Fibroblast of lung (primary cell): ENCODE measurements around the gene DNPEP. TPM values are rescaled to one million over a fixed set of nuclear protein-coding genes. Genes with fewer than 3 reads are reported as not detected.

Source experiments
- DNase-seq, 2 donors: peaks; one replicate each; pipeline versions ENCODE4 v3.0.0 to v3.0.0-alpha.2; 2010; ENCODE audit warnings: low read depth in 2 of 2
- H2AFZ ChIP-seq: 2 replicates; pipeline ENCODE4 v1.5.1; 2012; ENCODE audit warnings: low read length, control low read depth, inconsistent platforms
- H3K27ac ChIP-seq: 2 replicates; pipeline ENCODE4 v1.5.1; 2011; ENCODE audit warnings: low read length, control low read depth; ENCODE audit not compliant: insufficient read depth
- H3K27me3 ChIP-seq: 2 replicates; pipeline ENCODE4 v1.5.1; 2011; ENCODE audit warnings: mild to moderate bottlenecking, low read length; ENCODE audit not compliant: control insufficient read depth, insufficient read depth
- H3K36me3 ChIP-seq: 2 replicates; pipeline ENCODE4 v1.5.1; 2011; ENCODE audit warnings: low read length; ENCODE audit not compliant: control insufficient read depth, insufficient read depth
- H3K4me1 ChIP-seq: 2 replicates; pipeline ENCODE4 v1.5.1; 2011; ENCODE audit warnings: low read length; ENCODE audit not compliant: control insufficient read depth, insufficient read depth; ENCODE audit errors: extremely low read depth
- H3K4me2 ChIP-seq: 2 replicates; pipeline ENCODE4 v1.5.1; 2011; ENCODE audit warnings: low read length, control low read depth; ENCODE audit not compliant: insufficient read depth; ENCODE audit errors: extremely low read depth
- H3K4me3 ChIP-seq, 4 experiments: fragments of 200-600 bp in 1 of 4; sonication (generic) in 1 of 4; replicated peaks in 1 of 4; 2 replicates each; pipeline ENCODE4 v1.5.1; 2011 to 2016; ENCODE audit warnings: low read length in 4 of 4, low read depth in 3 of 4, mild to moderate bottlenecking in 3 of 4, control low read depth in 2 of 4, inconsistent platforms in 1 of 4, mixed read lengths in 1 of 4; ENCODE audit not compliant: insufficient read depth in 1 of 4; ENCODE audit errors: control extremely low read depth in 1 of 4
- H3K79me2 ChIP-seq: 2 replicates; pipeline ENCODE4 v1.5.1; 2012; ENCODE audit warnings: mild to moderate bottlenecking, low read length, inconsistent platforms; ENCODE audit not compliant: control insufficient read depth, insufficient read depth
- H3K9ac ChIP-seq: 2 replicates; pipeline ENCODE4 v1.5.1; 2011; ENCODE audit warnings: mild to moderate bottlenecking, low read length, control low read depth; ENCODE audit not compliant: insufficient read depth
- H3K9me3 ChIP-seq: 2 replicates; pipeline ENCODE4 v1.5.1; 2012; ENCODE audit warnings: low read depth, low read length; ENCODE audit not compliant: control insufficient read depth, insufficient read depth
- H4K20me1 ChIP-seq: 2 replicates; pipeline ENCODE4 v1.5.1; 2011; ENCODE audit warnings: low read length; ENCODE audit not compliant: control insufficient read depth, insufficient read depth; ENCODE audit errors: extremely low read depth
- EZH2 ChIP-seq: IDR thresholded peaks from 2 replicates; pipeline ENCODE4 v1.5.1; 2012; ENCODE audit warnings: low read length, control low read depth, mild to moderate bottlenecking; ENCODE audit errors: missing control alignments
- polyA plus RNA-seq, 2 donors: library from polyadenylated mRNA; depleted of rRNA in 1 of 2; stranded (reverse) in 1 of 2; unstranded in 1 of 2; fragments of >200 nt; gene quantifications; 2 replicates each; pipeline ENCODE4 v1.2.1, GENCODE V29; 2011 to 2012; ENCODE audit warnings: missing spikeins in 1 of 2
- total RNA-seq: library from RNA; depleted of rRNA; stranded (reverse); fragments of >200 nt; gene quantifications from 2 replicates; pipeline ENCODE4 v1.2.1, GENCODE V29; 2014
- TF ChIP-seq, protein P1 (sequence below), 2 donors: IDR thresholded peaks in 1 of 2; conservative IDR thresholded peaks in 1 of 2; 1 replicate in 1 of 2; 2 replicates in 1 of 2; pipeline ENCODE4 v1.5.1; 2011 to 2012; ENCODE audit warnings: low read length in 2 of 2, control low read depth in 1 of 2, inconsistent platforms in 1 of 2, low read depth in 1 of 2, mild to moderate bottlenecking in 1 of 2

DNPEP gene
- total and polyA plus RNA-seq, 2 donors (not counting 1 experiment from before 2014, with no cell fraction given) = 38.2 to 72.5 TPM

DNA sequence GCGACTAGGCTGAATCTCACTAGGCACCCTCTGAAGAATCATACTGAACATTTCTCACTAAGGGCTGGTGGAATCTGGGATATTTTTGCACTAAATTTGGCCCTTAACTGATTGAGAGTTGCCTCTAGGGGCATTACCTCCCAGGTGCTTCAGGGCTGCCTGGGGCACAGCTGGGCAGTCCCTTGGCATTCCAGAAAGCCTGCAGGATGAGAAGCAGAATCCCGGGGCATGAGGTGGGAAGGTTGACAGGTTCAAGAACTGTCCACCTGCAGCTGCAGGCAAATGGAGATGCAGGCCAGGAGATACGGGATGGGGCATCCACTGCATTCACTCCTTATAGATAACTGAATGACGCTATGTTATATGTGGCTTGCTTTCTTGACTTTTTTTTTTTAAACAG lies 62.6 kb downstream of the DNPEP start:
- no peak for DNase-seq
- Histone ChIP-seq H3K4me1 (no peaks in the 10 kb centered on the region), H3K4me2 (no peak overlapping the region), H3K27ac (no peak overlapping the region), H3K27me3 (peaks cover 5% of the 10 kb centered on the region), H3K9me3 (no peaks in the 10 kb centered on the region), H4K20me1 (no peaks in the 10 kb centered on the region), H3K9ac (no peak overlapping the region), H2AFZ (no peak overlapping the region), H3K36me3 (no peaks in the 10 kb centered on the region), H3K79me2 (no peaks in the 10 kb centered on the region), H3K4me3 (no peak overlapping the region)
- no peak for TF ChIP-seq EZH2
- TF ChIP-seq, protein P1, sequence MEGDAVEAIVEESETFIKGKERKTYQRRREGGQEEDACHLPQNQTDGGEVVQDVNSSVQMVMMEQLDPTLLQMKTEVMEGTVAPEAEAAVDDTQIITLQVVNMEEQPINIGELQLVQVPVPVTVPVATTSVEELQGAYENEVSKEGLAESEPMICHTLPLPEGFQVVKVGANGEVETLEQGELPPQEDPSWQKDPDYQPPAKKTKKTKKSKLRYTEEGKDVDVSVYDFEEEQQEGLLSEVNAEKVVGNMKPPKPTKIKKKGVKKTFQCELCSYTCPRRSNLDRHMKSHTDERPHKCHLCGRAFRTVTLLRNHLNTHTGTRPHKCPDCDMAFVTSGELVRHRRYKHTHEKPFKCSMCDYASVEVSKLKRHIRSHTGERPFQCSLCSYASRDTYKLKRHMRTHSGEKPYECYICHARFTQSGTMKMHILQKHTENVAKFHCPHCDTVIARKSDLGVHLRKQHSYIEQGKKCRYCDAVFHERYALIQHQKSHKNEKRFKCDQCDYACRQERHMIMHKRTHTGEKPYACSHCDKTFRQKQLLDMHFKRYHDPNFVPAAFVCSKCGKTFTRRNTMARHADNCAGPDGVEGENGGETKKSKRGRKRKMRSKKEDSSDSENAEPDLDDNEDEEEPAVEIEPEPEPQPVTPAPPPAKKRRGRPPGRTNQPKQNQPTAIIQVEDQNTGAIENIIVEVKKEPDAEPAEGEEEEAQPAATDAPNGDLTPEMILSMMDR (conservative IDR thresholded peaks at IDR 0.05 in 1 of 2, IDR thresholded peaks at IDR 0.05 in 1 of 2; ENCODE audit: low read depth in 1 of 2, low read length in 2 of 2) = no peak

- no peak overlapping the region for H3K27ac ChIP-seq
- H3K9ac ChIP-seq = no peak overlapping the region
- DNase-seq = no peak
- H3K79me2 ChIP-seq = no peaks in the 10 kb centered on the region
- H3K4me1 ChIP-seq = no peaks in the 10 kb centered on the region
- no peak overlapping the region for H3K4me2 ChIP-seq
- TF ChIP-seq, protein P1 (conservative IDR thresholded peaks at IDR 0.05 in 1 of 2, IDR thresholded peaks at IDR 0.05 in 1 of 2; ENCODE audit: low read depth in 1 of 2, low read length in 2 of 2) = no peak
- no peak for TF ChIP-seq EZH2
- no peaks in the 10 kb centered on the region for H4K20me1 ChIP-seq
- no peak overlapping the region for H2AFZ ChIP-seq
- H3K4me3 ChIP-seq = no peak overlapping the region
- no peaks in the 10 kb centered on the region for H3K9me3 ChIP-seq
- peaks cover 3% of the 10 kb centered on the region for H3K27me3 ChIP-seq
- H3K36me3 ChIP-seq = no peaks in the 10 kb centered on the region
Observed at GRCh38 chr2:219323434-219323833, 64.3 kb downstream of the DNPEP start.

Other genes starting within 250 kb of the DNPEP start
- 20.3 and 22.1 TPM in 2 replicates for gene NHEJ1, start 227.1 kb downstream of the DNPEP start, total RNA-seq
- gene NHEJ1, start 227.1 kb downstream of the DNPEP start, polyA plus RNA-seq = 22.3 and 24.8 TPM in 2 replicates
- 1.8 and 2.5 TPM in 2 replicates for gene SLC23A3, start 217.9 kb downstream of the DNPEP start, total RNA-seq
- 0.29 and 0.52 TPM in 2 replicates for gene SLC23A3, start 217.9 kb downstream of the DNPEP start, polyA plus RNA-seq
- 22.6 and 33.5 TPM in 2 replicates for gene CNPPD1, start 211.0 kb downstream of the DNPEP start, total RNA-seq
- gene CNPPD1, start 211.0 kb downstream of the DNPEP start, polyA plus RNA-seq = 42.2 and 49.4 TPM in 2 replicates
- gene RETREG2, start 209.6 kb downstream of the DNPEP start, total RNA-seq = 88.7 and 95.3 TPM in 2 replicates
- gene RETREG2, start 209.6 kb downstream of the DNPEP start, polyA plus RNA-seq = 64.6 and 89.5 TPM in 2 replicates
- 29.3 and 40.0 TPM in 2 replicates for gene ZFAND2B, start 181.1 kb downstream of the DNPEP start, total RNA-seq
- gene ZFAND2B, start 181.1 kb downstream of the DNPEP start, polyA plus RNA-seq = 26.8 and 29.9 TPM in 2 replicates
- gene ABCB6, start 169.0 kb downstream of the DNPEP start, total RNA-seq = 47.0 and 49.5 TPM in 2 replicates
- 12.5 and 14.7 TPM in 2 replicates for gene ABCB6, start 169.0 kb downstream of the DNPEP start, polyA plus RNA-seq
- 27.2 and 47.2 TPM in 2 replicates for gene ATG9A, start 158.3 kb downstream of the DNPEP start, total RNA-seq
- 64.5 and 68.2 TPM in 2 replicates for gene ATG9A, start 158.3 kb downstream of the DNPEP start, polyA plus RNA-seq
- gene ANKZF1, start 158.1 kb downstream of the DNPEP start, total RNA-seq = 28.8 and 32.7 TPM in 2 replicates
- gene ANKZF1, start 158.1 kb downstream of the DNPEP start, polyA plus RNA-seq = 9.9 and 13.2 TPM in 2 replicates
- gene GLB1L, start 142.5 kb downstream of the DNPEP start, total RNA-seq = 28.2 and 47.0 TPM in 2 replicates
- 12.8 and 16.9 TPM in 2 replicates for gene GLB1L, start 142.5 kb downstream of the DNPEP start, polyA plus RNA-seq
- 26.7 and 30.7 TPM in 2 replicates for gene STK16, start 142.4 kb downstream of the DNPEP start, total RNA-seq
- 35.7 and 42.8 TPM in 2 replicates for gene STK16, start 142.4 kb downstream of the DNPEP start, polyA plus RNA-seq
- not detected in 2 replicates for gene TUBA4B, start 134.7 kb downstream of the DNPEP start, total RNA-seq
- not detected in 2 replicates for gene TUBA4B, start 134.7 kb downstream of the DNPEP start, polyA plus RNA-seq
- gene TUBA4A, start 134.0 kb downstream of the DNPEP start, total RNA-seq = 5.6 and 7.7 TPM in 2 replicates
- 14.7 and 34.2 TPM in 2 replicates for gene TUBA4A, start 134.0 kb downstream of the DNPEP start, polyA plus RNA-seq
- gene DNAJB2, start 108.5 kb downstream of the DNPEP start, total RNA-seq = 55.2 and 81.3 TPM in 2 replicates
- 24.9 and 29.8 TPM in 2 replicates for gene DNAJB2, start 108.5 kb downstream of the DNPEP start, polyA plus RNA-seq
- 3.5 and 10.8 TPM in 2 replicates for gene PTPRN, start 78.5 kb downstream of the DNPEP start, total RNA-seq
- gene PTPRN, start 78.5 kb downstream of the DNPEP start, polyA plus RNA-seq = 0.28 and 0.55 TPM in 2 replicates
- not detected in 2 replicates for gene RESP18, start 55.2 kb downstream of the DNPEP start, total RNA-seq
- not detected in 2 replicates for gene RESP18, start 55.2 kb downstream of the DNPEP start, polyA plus RNA-seq
- gene DES, start 30.5 kb upstream of the DNPEP start, total RNA-seq = 34.7 and 69.3 TPM in 2 replicates
- gene DES, start 30.5 kb upstream of the DNPEP start, polyA plus RNA-seq = 3.8 and 11.0 TPM in 2 replicates
- gene SPEG, start 46.9 kb upstream of the DNPEP start, total RNA-seq = 13.1 and 20.1 TPM in 2 replicates
- gene SPEG, start 46.9 kb upstream of the DNPEP start, polyA plus RNA-seq = 5.6 and 9.5 TPM in 2 replicates
- 36.5 and 38.3 TPM in 2 replicates for gene GMPPA, start 111.0 kb upstream of the DNPEP start, total RNA-seq
- gene GMPPA, start 111.0 kb upstream of the DNPEP start, polyA plus RNA-seq = 59.7 and 72.4 TPM in 2 replicates
- under 0.01 and 0.33 TPM in 2 replicates for gene ASIC4, start 126.6 kb upstream of the DNPEP start, total RNA-seq
- not detected in 2 replicates for gene ASIC4, start 126.6 kb upstream of the DNPEP start, polyA plus RNA-seq
- 46.0 and 58.8 TPM in 2 replicates for gene CHPF, start 155.9 kb upstream of the DNPEP start, total RNA-seq
- 23.9 and 35.8 TPM in 2 replicates for gene CHPF, start 155.9 kb upstream of the DNPEP start, polyA plus RNA-seq
- 0.77 and 0.99 TPM in 2 replicates for gene TMEM198, start 156.1 kb upstream of the DNPEP start, total RNA-seq
- gene TMEM198, start 156.1 kb upstream of the DNPEP start, polyA plus RNA-seq = 0.49 and 0.70 TPM in 2 replicates
- gene OBSL1, start 183.6 kb upstream of the DNPEP start, total RNA-seq = 28.7 and 34.4 TPM in 2 replicates
- gene OBSL1, start 183.6 kb upstream of the DNPEP start, polyA plus RNA-seq = 15.2 and 24.7 TPM in 2 replicates
- gene INHA, start 184.4 kb upstream of the DNPEP start, total RNA-seq = 0.26 and 0.50 TPM in 2 replicates
- 0.07 and 0.15 TPM in 2 replicates for gene INHA, start 184.4 kb upstream of the DNPEP start, polyA plus RNA-seq
- 12.8 and 16.8 TPM in 2 replicates for gene STK11IP, start 209.9 kb upstream of the DNPEP start, total RNA-seq
- gene STK11IP, start 209.9 kb upstream of the DNPEP start, polyA plus RNA-seq = 5.6 and 6.7 TPM in 2 replicates
- gene SLC4A3, start 239.7 kb upstream of the DNPEP start, total RNA-seq = 1.3 and 1.5 TPM in 2 replicates
- gene SLC4A3, start 239.7 kb upstream of the DNPEP start, polyA plus RNA-seq = 0.93 and 1.4 TPM in 2 replicates